Measurements from ENCODE around the gene HYAL4. TPM values are rescaled to one million over a fixed set of nuclear protein-coding genes. Genes with fewer than 3 reads are reported as not detected.

HYAL4 gene, protein sequence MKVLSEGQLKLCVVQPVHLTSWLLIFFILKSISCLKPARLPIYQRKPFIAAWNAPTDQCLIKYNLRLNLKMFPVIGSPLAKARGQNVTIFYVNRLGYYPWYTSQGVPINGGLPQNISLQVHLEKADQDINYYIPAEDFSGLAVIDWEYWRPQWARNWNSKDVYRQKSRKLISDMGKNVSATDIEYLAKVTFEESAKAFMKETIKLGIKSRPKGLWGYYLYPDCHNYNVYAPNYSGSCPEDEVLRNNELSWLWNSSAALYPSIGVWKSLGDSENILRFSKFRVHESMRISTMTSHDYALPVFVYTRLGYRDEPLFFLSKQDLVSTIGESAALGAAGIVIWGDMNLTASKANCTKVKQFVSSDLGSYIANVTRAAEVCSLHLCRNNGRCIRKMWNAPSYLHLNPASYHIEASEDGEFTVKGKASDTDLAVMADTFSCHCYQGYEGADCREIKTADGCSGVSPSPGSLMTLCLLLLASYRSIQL
- total RNA-seq (2022; extraction: Qiagen RNA extraction; ENCODE audit: low read depth), result 0.07 TPM in 1 of 5 replicates, not detected in the others

DNA sequence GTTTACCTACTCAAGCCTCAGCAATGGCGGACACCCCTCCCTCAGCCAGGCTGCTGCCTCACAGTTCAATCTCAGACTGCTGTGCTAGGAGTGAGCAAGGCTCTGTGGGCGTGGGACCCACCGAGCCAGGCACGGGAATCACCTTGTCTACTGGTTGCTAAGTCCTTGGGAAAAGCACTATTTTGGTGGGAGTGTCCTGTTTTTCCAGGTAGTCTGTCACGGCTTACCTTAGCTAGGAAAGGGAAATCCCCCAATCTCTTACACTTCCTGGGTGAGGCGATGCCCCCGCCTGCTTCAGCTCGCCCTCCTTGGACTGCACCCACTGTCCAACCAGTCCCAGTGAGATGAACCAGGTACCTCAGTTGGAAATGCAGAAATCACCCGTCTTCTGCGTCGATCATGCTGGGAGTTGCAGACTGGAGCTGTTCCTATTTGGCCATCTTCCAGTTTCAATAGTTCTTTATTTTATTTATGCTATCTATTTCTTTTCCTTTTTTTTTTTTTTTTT is at the start of gene HYAL4:
Gene HYAL4 (plus strand): TSS at position 458 of the 508 bp plus-strand sequence. CDS start 23,105 bp downstream, outside the sequence.

DNA sequence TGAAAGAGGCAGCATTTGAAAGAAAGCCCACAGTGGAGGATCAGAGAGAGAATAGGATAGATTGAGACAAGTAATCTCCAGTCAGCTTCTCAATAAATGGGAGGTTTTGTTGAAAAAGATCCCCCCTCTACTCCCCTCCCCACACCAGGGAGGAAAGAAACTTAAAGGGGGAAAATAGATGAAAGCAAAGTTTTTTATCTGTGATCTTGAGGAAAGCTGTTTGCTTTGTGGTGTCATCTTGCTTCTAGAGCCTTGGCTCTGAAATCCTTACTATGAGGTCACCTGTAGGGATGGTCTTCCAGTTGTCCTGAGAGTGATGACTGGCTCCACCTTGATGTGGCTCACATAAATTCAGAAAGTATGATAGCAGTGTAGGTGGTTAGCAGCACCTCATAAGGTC is 80.0 kb downstream of the HYAL4 start, which contains the start of gene SPAM1:
Gene SPAM1 (plus strand): TSS at position 301 of the 400 bp plus-strand sequence. CDS start 28,330 bp downstream, outside the sequence.

Other genes starting within 250 kb of the HYAL4 start
- gene ASB15, start 243.3 kb upstream of the HYAL4 start, total RNA-seq (2022; extraction: Qiagen RNA extraction; ENCODE audit: low read depth), result not detected in 5 replicates
- gene LMOD2, start 189.3 kb upstream of the HYAL4 start, total RNA-seq (2022; extraction: Qiagen RNA extraction; ENCODE audit: low read depth), result not detected in 5 replicates
- gene WASL, start 96.2 kb upstream of the HYAL4 start, total RNA-seq (2022; extraction: Qiagen RNA extraction; ENCODE audit: low read depth), result 17.2 to 25.4 TPM (median 21.9 TPM) in 5 replicates
- not detected in 5 replicates for gene SPAM1, start 80.1 kb downstream of the HYAL4 start, total RNA-seq (2022; extraction: Qiagen RNA extraction; ENCODE audit: low read depth)
- not detected in 5 replicates for gene TMEM229A, start 187.9 kb downstream of the HYAL4 start, total RNA-seq (2022; extraction: Qiagen RNA extraction; ENCODE audit: low read depth)

Data from A549 treated with GW870086 at 1 μM for 4 hours (cell line).